ENCODE data around the gene PRH1. TPM values are rescaled to one million over a fixed set of nuclear protein-coding genes. Genes with fewer than 3 reads are reported as not detected.

Gene PRH1
- total RNA-seq, 6 experiments from 2014 or later: 4.2 to 8.2 (median 6.4) TPM

- no peak for TF ChIP-seq CTCF (IDR thresholded peaks at IDR 0.05)
- H3K9me3 Mint-ChIP-seq: no peaks in the 10 kb centered on the region
- DNase-seq: no peak
- H3K27me3 Mint-ChIP-seq (ENCODE audit: insufficient read depth): no peaks in the 10 kb centered on the region
- H3K36me3 Mint-ChIP-seq (ENCODE audit: low read depth): peaks cover 9% of the 10 kb centered on the region; the same call in 1 of the 2 replicates
- no peak overlapping the region for H3K27ac Mint-ChIP-seq
- H3K4me3 Mint-ChIP-seq: no peak overlapping the region
- no peaks in the 10 kb centered on the region for H3K4me1 Mint-ChIP-seq (ENCODE audit: low read depth)
Measured at GRCh38 chr12:10847744-10848143, 36.3 kb downstream of the PRH1 start.

GRCh38 chr12:10842862-10843261, 41.2 kb downstream of the PRH1 start:
- H3K27ac Mint-ChIP-seq: no peak overlapping the region
- DNase-seq: no peak
- H3K36me3 Mint-ChIP-seq (ENCODE audit: low read depth): peaks cover 9% of the 10 kb centered on the region; the same call in 1 of the 2 replicates
- no peak overlapping the region for H3K4me3 Mint-ChIP-seq
- no peak for TF ChIP-seq CTCF (IDR thresholded peaks at IDR 0.05)
- no peaks in the 10 kb centered on the region for H3K27me3 Mint-ChIP-seq (ENCODE audit: insufficient read depth)
- H3K9me3 Mint-ChIP-seq: no peaks in the 10 kb centered on the region
- H3K4me1 Mint-ChIP-seq (ENCODE audit: low read depth): no peaks in the 10 kb centered on the region

- Mint-ChIP-seq H3K36me3 (ENCODE audit: low read depth) (no peaks in the 10 kb centered on the region), H3K4me1 (ENCODE audit: low read depth) (no peaks in the 10 kb centered on the region), H3K27ac (no peak overlapping the region), H3K9me3 (no peaks in the 10 kb centered on the region), H3K4me3 (no peak overlapping the region), H3K27me3 (ENCODE audit: insufficient read depth) (no peaks in the 10 kb centered on the region; the same call in 1 of the 2 replicates)
- no peak for TF ChIP-seq CTCF (IDR thresholded peaks at IDR 0.05)
- no peak for DNase-seq
Measured at GRCh38 chr12:10838461-10838860, 45.6 kb downstream of the PRH1 start.

Other genes with a start within 250 kb of the PRH1 start
- gene STYK1, start 210.2 kb downstream of the PRH1 start, total RNA-seq (2021; fragmentation: NEBNext Ultra II Directional; extraction: Animal tissue kit (Norgen Biotek cat#: 25700)): 1 to 10 TPM; 1.1 to 3.0 (median 1.8) TPM
- 100 to 1,000 TPM; 202 to 251 (median 218) TPM for gene YBX3, start 160.9 kb downstream of the PRH1 start, total RNA-seq (2021; fragmentation: NEBNext Ultra II Directional; extraction: Animal tissue kit (Norgen Biotek cat#: 25700))
- gene TAS2R7, start 81.6 kb downstream of the PRH1 start, total RNA-seq (2021; fragmentation: NEBNext Ultra II Directional; extraction: Animal tissue kit (Norgen Biotek cat#: 25700)): not detected
- gene TAS2R8, start 77.0 kb downstream of the PRH1 start, total RNA-seq (2021; fragmentation: NEBNext Ultra II Directional; extraction: Animal tissue kit (Norgen Biotek cat#: 25700)): not detected
- not detected for gene TAS2R9, start 74.1 kb downstream of the PRH1 start, total RNA-seq (2021; fragmentation: NEBNext Ultra II Directional; extraction: Animal tissue kit (Norgen Biotek cat#: 25700))
- gene TAS2R10, start 57.9 kb downstream of the PRH1 start, total RNA-seq (2021; fragmentation: NEBNext Ultra II Directional; extraction: Animal tissue kit (Norgen Biotek cat#: 25700)): under 1 TPM in 2 of 6 experiments, not detected in 4; 0.16 to 0.18 TPM
- gene PRR4, start 34.8 kb downstream of the PRH1 start, total RNA-seq (2021; fragmentation: NEBNext Ultra II Directional; extraction: Animal tissue kit (Norgen Biotek cat#: 25700)): 1 to 10 TPM in 5 of 6 experiments, not detected in 1; 1.0 to 1.3 (median 1.2) TPM
- gene TAS2R13, start 25.3 kb upstream of the PRH1 start, total RNA-seq (2021; fragmentation: NEBNext Ultra II Directional; extraction: Animal tissue kit (Norgen Biotek cat#: 25700)): under 1 TPM in 4 of 6 experiments, not detected in 2; 0.17 to 0.23 (median 0.18) TPM
- not detected for gene PRH2, start 45.0 kb upstream of the PRH1 start, total RNA-seq (2021; fragmentation: NEBNext Ultra II Directional; extraction: Animal tissue kit (Norgen Biotek cat#: 25700))
- 1 to 10 TPM; 1.1 to 1.6 (median 1.5) TPM for gene TAS2R14, start 55.0 kb upstream of the PRH1 start, total RNA-seq (2021; fragmentation: NEBNext Ultra II Directional; extraction: Animal tissue kit (Norgen Biotek cat#: 25700))
- gene TAS2R50, start 102.7 kb upstream of the PRH1 start, total RNA-seq (2021; fragmentation: NEBNext Ultra II Directional; extraction: Animal tissue kit (Norgen Biotek cat#: 25700)): under 1 TPM in 4 of 6 experiments, not detected in 2; 0.19 to 0.32 (median 0.22) TPM
- under 1 TPM; 0.18 to 0.47 (median 0.31) TPM for gene TAS2R20, start 114.0 kb upstream of the PRH1 start, total RNA-seq (2021; fragmentation: NEBNext Ultra II Directional; extraction: Animal tissue kit (Norgen Biotek cat#: 25700))
- under 1 TPM; 0.28 to 0.97 (median 0.52) TPM for gene TAS2R19, start 138.4 kb upstream of the PRH1 start, total RNA-seq (2021; fragmentation: NEBNext Ultra II Directional; extraction: Animal tissue kit (Norgen Biotek cat#: 25700))
- gene TAS2R31, start 147.2 kb upstream of the PRH1 start, total RNA-seq (2021; fragmentation: NEBNext Ultra II Directional; extraction: Animal tissue kit (Norgen Biotek cat#: 25700)): 1 to 10 TPM in 1 of 6 experiments, under 1 TPM in 5; 0.43 to 1.2 (median 0.63) TPM
- gene TAS2R46, start 178.0 kb upstream of the PRH1 start, total RNA-seq (2021; fragmentation: NEBNext Ultra II Directional; extraction: Animal tissue kit (Norgen Biotek cat#: 25700)): under 1 TPM in 3 of 6 experiments, not detected in 3; 0.22 to 0.48 (median 0.35) TPM
- not detected for gene TAS2R43, start 208.1 kb upstream of the PRH1 start, total RNA-seq (2021; fragmentation: NEBNext Ultra II Directional; extraction: Animal tissue kit (Norgen Biotek cat#: 25700))